ENCODE results near the gene TCEAL7.
"Not testable (repeated sequence)": the region's sequence is repeated elsewhere in the genome, so short reads cannot be mapped to it uniquely, and the experiment has no call there.

Gene TCEAL7

DNA sequence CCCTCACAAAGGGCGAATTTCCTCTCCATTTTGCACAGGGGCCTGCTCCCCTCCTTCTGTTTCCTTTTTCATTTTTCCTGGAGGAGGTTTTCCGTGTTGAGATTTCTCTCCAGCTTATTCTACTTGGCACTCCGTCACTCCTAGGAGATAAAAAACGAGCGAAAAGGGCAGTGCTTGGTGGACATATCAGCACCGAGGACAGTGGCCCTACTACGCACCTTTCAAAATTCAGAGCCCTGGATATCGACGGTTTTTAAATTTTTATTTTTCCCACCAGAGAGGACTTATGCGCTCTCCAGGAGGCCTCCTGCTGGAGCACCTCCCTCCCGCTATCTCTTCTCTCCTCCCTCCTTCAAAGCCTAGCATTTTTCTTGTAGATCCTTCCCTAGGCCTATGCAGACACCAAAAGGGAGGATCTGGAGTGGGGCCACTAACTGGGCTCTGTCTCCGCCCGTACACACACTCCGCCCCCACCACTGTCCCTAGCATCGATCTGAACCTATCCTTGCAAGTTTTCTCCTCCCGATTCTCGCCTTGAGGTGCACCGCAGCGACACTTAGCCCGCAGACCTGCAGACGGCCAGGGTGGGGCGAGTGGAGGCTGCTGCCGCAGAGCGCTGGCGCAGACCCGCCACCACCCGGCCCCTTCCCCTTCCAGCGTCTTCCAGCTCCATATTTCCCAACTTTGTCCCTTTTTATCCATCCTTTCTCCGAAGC, 17.8 kb downstream of the TCEAL7 start:
- Histone ChIP-seq H3K27ac (ENCODE audit: low read depth, low read length) (no peak overlapping the region), H3K9me3 (ENCODE audit: low read length) (no peaks in the 10 kb centered on the region), H3K9ac (ENCODE audit: low read length) (no peak overlapping the region), H3K27me3 (ENCODE audit: control insufficient read depth in 1 of 2, insufficient read depth in 2 of 2, low read length in 2 of 2) (peaks cover 0 to 12% of the 10 kb centered on the region in 2 donors), H3K36me3 (ENCODE audit: insufficient read depth, low read length) (no peaks in the 10 kb centered on the region), H3K4me1 (ENCODE audit: insufficient read depth, low read length) (no peaks in the 10 kb centered on the region), H3K4me3 (ENCODE audit: low read depth in 1 of 2, low read length in 2 of 2) (no peak overlapping the region)

DNA sequence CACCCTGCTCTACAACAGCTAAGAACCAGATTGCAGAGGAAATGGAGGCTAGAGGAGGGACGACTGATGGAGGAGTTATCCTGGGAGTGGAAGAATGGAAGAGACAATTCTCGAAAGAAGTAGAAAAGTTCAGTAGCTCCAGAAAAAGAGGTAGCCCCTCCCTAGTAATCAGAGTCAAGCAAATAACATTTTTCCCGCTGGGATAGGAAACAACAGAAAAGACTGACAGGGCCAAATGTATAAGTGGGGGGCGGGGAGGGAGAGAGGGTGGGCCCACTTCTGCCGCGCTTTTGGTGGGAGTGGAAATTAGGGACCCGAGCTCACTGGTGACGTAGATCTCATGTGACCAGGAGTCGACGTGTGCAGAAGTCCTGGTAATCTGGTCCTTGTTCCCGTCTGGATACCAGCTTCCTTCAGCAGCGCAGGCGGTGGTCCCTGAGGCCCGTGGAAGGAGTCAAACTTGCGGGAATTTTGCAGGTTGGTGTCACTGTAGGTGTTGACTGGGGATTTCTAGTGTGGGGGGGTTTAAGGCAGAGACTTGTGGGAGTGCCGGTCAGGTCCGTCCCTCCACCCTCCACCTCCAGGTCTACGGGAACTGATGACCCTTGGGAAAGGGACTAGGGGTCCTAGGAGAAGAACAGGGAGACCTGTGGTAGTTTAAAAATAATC, 26.2 kb downstream of the TCEAL7 start, which contains the start of gene TCEAL9:
TCEAL9 (plus strand) TSS at position 377 of the 669 bp plus-strand sequence. CDS start 1,179 bp downstream, outside the sequence.
- H3K9ac ChIP-seq (ENCODE audit: low read length), result peak within 1 kb of the TSS; percentile 89

DNA sequence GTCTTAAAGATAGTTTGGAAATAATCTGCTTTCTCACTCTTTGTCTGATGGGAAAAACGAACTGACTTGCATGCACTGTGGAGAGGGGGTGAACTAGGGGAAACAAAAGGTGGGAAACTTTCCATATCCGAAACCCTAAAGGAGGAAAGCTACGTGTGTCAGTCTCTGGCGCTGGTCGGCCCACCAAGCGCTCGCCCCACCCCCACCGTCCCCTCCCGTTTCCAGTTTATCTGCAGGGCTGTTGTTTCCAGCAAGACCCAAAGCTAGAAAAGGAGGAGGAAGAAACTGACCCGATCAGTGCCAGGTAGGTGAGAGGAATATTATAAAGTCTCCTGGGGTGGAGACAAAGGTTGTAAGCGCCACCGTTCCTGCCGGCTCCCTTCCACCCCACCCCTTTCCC, 26.8 kb downstream of the TCEAL7 start:
- no peaks in the 10 kb centered on the region for H3K27me3 ChIP-seq (ENCODE audit: control insufficient read depth in 1 of 2, insufficient read depth in 2 of 2, low read length in 2 of 2)
- H3K9ac ChIP-seq (ENCODE audit: low read length), result peak overlapping the region; percentile 89
- no peaks in the 10 kb centered on the region for H3K4me1 ChIP-seq (ENCODE audit: insufficient read depth, low read length)
- no peaks in the 10 kb centered on the region for H3K9me3 ChIP-seq (ENCODE audit: low read length)
- H3K36me3 ChIP-seq (ENCODE audit: insufficient read depth, low read length), result no peaks in the 10 kb centered on the region
- H3K4me3 ChIP-seq (ENCODE audit: low read depth in 1 of 2, low read length in 2 of 2), result peak overlapping the region; percentile 47 to 71
- H3K27ac ChIP-seq (ENCODE audit: low read depth, low read length), result peak overlapping the region; percentile 89

More for the DNA sequence above, 26.2 kb downstream of the TCEAL7 start, which contains the start of gene TCEAL9:
- Histone ChIP-seq H3K27me3 (ENCODE audit: control insufficient read depth in 1 of 2, insufficient read depth in 2 of 2, low read length in 2 of 2) (no peaks in the 10 kb centered on the region), H3K9me3 (ENCODE audit: low read length) (no peaks in the 10 kb centered on the region), H3K4me1 (ENCODE audit: insufficient read depth, low read length) (no peaks in the 10 kb centered on the region), H3K27ac (ENCODE audit: low read depth, low read length) (peak within 1 kb of the TSS; percentile 89), H3K4me3 (ENCODE audit: low read depth in 1 of 2, low read length in 2 of 2) (peak within 1 kb of the TSS; percentile 47 to 71), H3K36me3 (ENCODE audit: insufficient read depth, low read length) (no peaks in the 10 kb centered on the region)

DNA sequence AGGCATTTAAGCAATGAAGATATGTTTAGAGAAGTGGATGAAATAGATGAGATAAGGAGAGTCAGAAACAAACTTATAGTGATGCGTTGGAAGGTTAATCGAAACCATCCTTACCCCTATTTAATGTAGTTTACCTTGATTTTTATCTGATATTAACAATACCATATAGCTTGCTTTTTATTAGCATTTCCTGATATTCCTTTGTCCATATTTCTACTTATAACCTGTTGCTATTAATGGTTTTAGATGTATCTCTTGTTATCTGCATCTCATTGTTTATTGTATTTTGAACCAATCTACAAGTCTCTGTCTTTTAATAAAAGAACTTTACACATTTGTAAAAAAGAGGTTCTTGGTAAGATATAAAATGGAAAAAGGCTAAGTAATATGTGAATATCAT, 27.8 kb downstream of the TCEAL7 start:
- H3K27me3 ChIP-seq (ENCODE audit: control insufficient read depth in 1 of 2, insufficient read depth in 2 of 2, low read length in 2 of 2), result no peaks in the 10 kb centered on the region
- peak overlapping the region; percentile 24 for H3K27ac ChIP-seq (ENCODE audit: low read depth, low read length)
- no peak overlapping the region for H3K9ac ChIP-seq (ENCODE audit: low read length)
- no peak overlapping the region for H3K4me3 ChIP-seq (ENCODE audit: low read depth in 1 of 2, low read length in 2 of 2)
- no peaks in the 10 kb centered on the region for H3K9me3 ChIP-seq (ENCODE audit: low read length)
- no peaks in the 10 kb centered on the region for H3K4me1 ChIP-seq (ENCODE audit: insufficient read depth, low read length)
- H3K36me3 ChIP-seq (ENCODE audit: insufficient read depth, low read length), result no peaks in the 10 kb centered on the region

DNA sequence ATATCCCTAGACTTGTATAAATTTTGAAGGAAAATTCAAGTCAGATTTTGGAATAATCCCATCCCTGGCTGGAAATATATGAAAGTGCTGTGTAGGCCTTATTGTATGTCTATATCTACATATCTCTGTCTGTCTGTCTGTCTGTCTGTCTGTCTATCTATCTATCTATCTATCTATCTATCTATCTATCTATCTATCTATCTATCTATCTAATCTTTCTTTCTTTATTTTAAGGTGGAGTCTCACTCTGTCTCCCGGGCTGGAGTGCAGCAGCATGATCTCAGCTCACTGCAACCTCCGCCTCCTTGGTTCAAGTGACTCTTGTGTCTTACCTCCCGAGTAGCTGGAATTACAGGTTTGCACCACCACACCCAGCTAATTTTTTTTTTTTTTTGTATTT, 29.6 kb downstream of the TCEAL7 start:
- H3K9me3 ChIP-seq (ENCODE audit: low read length); H3K4me3 ChIP-seq (ENCODE audit: low read depth in 1 of 2, low read length in 2 of 2); H3K27ac ChIP-seq (ENCODE audit: low read depth, low read length); H3K9ac ChIP-seq (ENCODE audit: low read length); H3K4me1 ChIP-seq (ENCODE audit: insufficient read depth, low read length); H3K36me3 ChIP-seq (ENCODE audit: insufficient read depth, low read length); H3K27me3 ChIP-seq (ENCODE audit: control insufficient read depth in 1 of 2, insufficient read depth in 2 of 2, low read length in 2 of 2): not testable (repeated sequence)

DNA sequence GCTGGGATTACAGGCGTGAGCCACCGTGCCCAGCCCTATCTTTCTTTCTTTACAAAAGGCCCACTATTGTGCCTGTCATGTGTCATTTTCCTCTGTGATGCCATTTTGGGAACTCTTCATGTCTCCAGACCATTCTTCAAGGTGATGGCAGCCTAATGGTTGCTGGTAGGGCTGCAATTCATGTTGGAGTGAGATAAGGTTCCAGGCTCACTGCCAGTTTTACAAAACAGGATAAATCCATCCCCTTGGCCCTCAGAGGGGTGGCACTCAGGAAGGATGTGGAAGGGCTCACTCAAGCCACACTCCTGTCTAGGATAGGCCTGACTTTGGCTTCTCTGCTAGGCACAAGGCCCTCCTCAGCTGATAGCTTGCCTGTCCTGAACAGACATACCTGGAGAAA, 30.1 kb downstream of the TCEAL7 start:
- Histone ChIP-seq H3K4me1 (ENCODE audit: insufficient read depth, low read length) (no peaks in the 10 kb centered on the region), H3K9me3 (ENCODE audit: low read length) (no peaks in the 10 kb centered on the region), H3K27ac (ENCODE audit: low read depth, low read length) (no peak overlapping the region), H3K27me3 (ENCODE audit: control insufficient read depth in 1 of 2, insufficient read depth in 2 of 2, low read length in 2 of 2) (no peaks in the 10 kb centered on the region), H3K4me3 (ENCODE audit: low read depth in 1 of 2, low read length in 2 of 2) (no peak overlapping the region), H3K9ac (ENCODE audit: low read length) (no peak overlapping the region), H3K36me3 (ENCODE audit: insufficient read depth, low read length) (no peaks in the 10 kb centered on the region)

DNA sequence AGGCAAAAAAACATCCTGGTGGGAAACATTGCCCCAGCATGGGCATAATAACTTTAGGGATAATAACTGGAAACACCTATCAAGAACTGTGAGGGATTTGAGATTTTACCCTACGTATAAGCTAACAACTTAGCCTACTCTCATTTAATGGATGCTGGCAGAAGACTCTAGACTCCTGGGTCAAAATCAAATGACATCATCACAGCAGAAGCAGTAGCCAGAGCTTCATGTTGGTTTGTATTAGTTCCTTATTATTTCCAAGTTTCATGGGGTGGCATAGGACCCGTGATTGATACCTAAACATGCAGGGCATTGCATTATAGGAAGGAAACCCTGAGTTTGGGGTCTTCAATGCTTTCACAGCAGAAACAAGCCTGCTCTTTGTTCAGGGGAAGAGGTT, 30.9 kb downstream of the TCEAL7 start:
- Histone ChIP-seq H3K27me3 (ENCODE audit: control insufficient read depth in 1 of 2, insufficient read depth in 2 of 2, low read length in 2 of 2) (peaks cover 0 to 3% of the 10 kb centered on the region in 2 donors), H3K9me3 (ENCODE audit: low read length) (no peaks in the 10 kb centered on the region), H3K4me1 (ENCODE audit: insufficient read depth, low read length) (no peaks in the 10 kb centered on the region), H3K27ac (ENCODE audit: low read depth, low read length) (no peak overlapping the region), H3K4me3 (ENCODE audit: low read depth in 1 of 2, low read length in 2 of 2) (no peak overlapping the region), H3K9ac (ENCODE audit: low read length) (no peak overlapping the region), H3K36me3 (ENCODE audit: insufficient read depth, low read length) (no peaks in the 10 kb centered on the region)

DNA sequence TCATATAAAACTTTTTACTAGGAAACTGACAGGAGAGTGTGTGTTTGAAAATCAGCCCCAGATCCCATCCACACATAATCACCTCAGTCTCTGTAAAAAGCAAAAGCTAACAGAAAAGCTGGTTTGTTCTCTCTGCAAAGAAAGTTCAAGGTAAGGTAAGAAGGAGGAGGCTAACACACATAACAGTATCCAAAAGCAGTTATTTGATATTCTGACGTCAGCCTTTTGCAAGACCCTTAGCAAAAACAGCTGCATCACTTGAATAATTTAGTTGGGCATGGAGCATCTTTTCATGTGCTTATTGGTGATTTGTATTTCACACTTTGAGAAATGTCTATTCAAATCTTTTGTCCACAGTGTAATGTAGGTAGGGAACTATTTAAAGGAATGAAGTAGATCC, 31.8 kb downstream of the TCEAL7 start:
- H3K27ac ChIP-seq (ENCODE audit: low read depth, low read length), result no peak overlapping the region
- H3K27me3 ChIP-seq (ENCODE audit: control insufficient read depth in 1 of 2, insufficient read depth in 2 of 2, low read length in 2 of 2), result peaks cover 0 to 3% of the 10 kb centered on the region in 2 donors
- H3K4me3 ChIP-seq (ENCODE audit: low read depth in 1 of 2, low read length in 2 of 2), result no peak overlapping the region
- no peaks in the 10 kb centered on the region for H3K36me3 ChIP-seq (ENCODE audit: insufficient read depth, low read length)
- H3K9ac ChIP-seq (ENCODE audit: low read length), result no peak overlapping the region
- H3K4me1 ChIP-seq (ENCODE audit: insufficient read depth, low read length), result no peaks in the 10 kb centered on the region
- H3K9me3 ChIP-seq (ENCODE audit: low read length), result no peaks in the 10 kb centered on the region

DNA sequence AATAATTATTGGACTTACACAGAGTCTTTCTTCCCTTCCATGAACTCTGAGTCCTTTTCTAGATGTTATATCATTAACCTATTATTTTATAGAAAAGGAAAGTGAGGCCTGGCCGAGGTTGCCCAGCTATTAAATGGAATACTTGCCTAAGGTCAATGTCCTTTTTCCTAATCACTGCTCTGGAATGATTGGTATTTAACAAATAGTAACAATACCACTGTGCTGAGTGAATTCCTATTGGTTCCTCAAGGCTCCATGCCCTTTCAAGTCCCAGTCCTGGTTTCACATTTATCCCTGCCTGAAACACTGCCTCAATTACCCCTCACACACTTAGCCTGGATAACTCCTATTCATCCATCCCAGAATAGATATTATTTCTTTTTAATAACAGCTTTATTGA, 32.4 kb downstream of the TCEAL7 start:
- peaks cover 0 to 3% of the 10 kb centered on the region in 2 donors for H3K27me3 ChIP-seq (ENCODE audit: control insufficient read depth in 1 of 2, insufficient read depth in 2 of 2, low read length in 2 of 2)

DNA sequence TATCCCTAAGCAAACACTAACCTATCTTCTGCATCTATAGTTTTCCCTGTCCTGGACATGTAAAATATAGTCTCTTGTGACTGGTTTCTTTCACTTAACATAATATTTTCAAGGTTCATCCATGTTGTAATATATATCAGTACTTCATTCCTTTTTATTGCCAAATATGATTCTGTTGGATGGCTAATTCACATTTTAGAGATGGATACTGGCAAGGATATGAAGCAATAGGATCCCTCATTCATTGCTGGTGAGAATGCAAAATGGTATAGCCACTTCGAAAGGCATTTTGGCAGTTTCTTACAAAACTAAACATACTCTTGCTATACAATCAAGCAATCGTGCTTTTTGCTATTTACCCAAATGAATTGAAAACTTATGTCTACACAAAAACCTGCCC, 33.0 kb downstream of the TCEAL7 start:
- no peak overlapping the region for H3K9ac ChIP-seq (ENCODE audit: low read length)
- no peak overlapping the region for H3K27ac ChIP-seq (ENCODE audit: low read depth, low read length)
- H3K4me3 ChIP-seq (ENCODE audit: low read depth in 1 of 2, low read length in 2 of 2), result no peak overlapping the region
- no peaks in the 10 kb centered on the region for H3K4me1 ChIP-seq (ENCODE audit: insufficient read depth, low read length)
- no peaks in the 10 kb centered on the region for H3K9me3 ChIP-seq (ENCODE audit: low read length)
- H3K36me3 ChIP-seq (ENCODE audit: insufficient read depth, low read length), result no peaks in the 10 kb centered on the region
- peaks cover 0 to 3% of the 10 kb centered on the region in 2 donors for H3K27me3 ChIP-seq (ENCODE audit: control insufficient read depth in 1 of 2, insufficient read depth in 2 of 2, low read length in 2 of 2)

More for the DNA sequence above, 32.4 kb downstream of the TCEAL7 start:
- Histone ChIP-seq H3K9me3 (ENCODE audit: low read length) (no peaks in the 10 kb centered on the region), H3K9ac (ENCODE audit: low read length) (no peak overlapping the region), H3K27ac (ENCODE audit: low read depth, low read length) (no peak overlapping the region), H3K36me3 (ENCODE audit: insufficient read depth, low read length) (no peaks in the 10 kb centered on the region), H3K4me3 (ENCODE audit: low read depth in 1 of 2, low read length in 2 of 2) (no peak overlapping the region), H3K4me1 (ENCODE audit: insufficient read depth, low read length) (no peaks in the 10 kb centered on the region)

DNA sequence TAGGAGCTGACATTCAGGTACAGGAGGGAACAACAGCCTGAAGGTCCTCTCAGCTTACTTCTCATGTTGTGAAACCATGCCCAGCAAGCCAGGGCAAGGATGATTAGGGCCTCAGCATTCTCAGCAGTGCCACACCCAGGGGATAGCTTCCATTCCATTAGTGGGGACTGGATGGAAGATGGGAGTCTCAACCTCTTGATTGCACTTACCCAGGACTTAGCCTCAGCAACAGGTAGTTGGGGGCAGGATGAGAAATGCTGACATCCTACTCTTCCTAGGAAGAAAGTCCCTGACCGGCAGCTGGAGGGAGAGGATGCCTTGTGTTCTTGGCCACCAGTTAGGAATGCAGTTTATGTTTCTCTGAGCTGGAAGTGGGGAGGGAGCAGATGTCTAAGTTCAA, 37.5 kb downstream of the TCEAL7 start:
- peaks cover 0 to 3% of the 10 kb centered on the region in 2 donors for H3K27me3 ChIP-seq (ENCODE audit: control insufficient read depth in 1 of 2, insufficient read depth in 2 of 2, low read length in 2 of 2)
- H3K4me1 ChIP-seq (ENCODE audit: insufficient read depth, low read length), result no peaks in the 10 kb centered on the region
- no peaks in the 10 kb centered on the region for H3K36me3 ChIP-seq (ENCODE audit: insufficient read depth, low read length)
- no peaks in the 10 kb centered on the region for H3K9me3 ChIP-seq (ENCODE audit: low read length)
- H3K9ac ChIP-seq (ENCODE audit: low read length), result no peak overlapping the region
- no peak overlapping the region for H3K27ac ChIP-seq (ENCODE audit: low read depth, low read length)
- H3K4me3 ChIP-seq (ENCODE audit: low read depth in 1 of 2, low read length in 2 of 2), result no peak overlapping the region
